Osteoblast (primary cell): Measurements from ENCODE around the gene C2orf74. TPM values are rescaled to one million over a fixed set of nuclear protein-coding genes. Genes with fewer than 3 reads are reported as not detected.
A peak's percentile ranks its signal among the peaks of the same experiment; 100 is the strongest.

Experiments
- DNase-seq: peaks from one replicate; pipeline ENCODE4 v3.0.0; 2011; ENCODE audit warnings: low spot score, mixed read lengths; ENCODE audit not compliant: insufficient read length; ENCODE audit errors: missing footprints
- H2AFZ ChIP-seq: 2 replicates; pipeline ENCODE4 v1.6.0; 2011; ENCODE audit warnings: mild to moderate bottlenecking, low read length
- H3K27ac ChIP-seq: 2 replicates; pipeline ENCODE4 v1.5.1; 2011; ENCODE audit warnings: mild to moderate bottlenecking, low read depth, low read length, moderate library complexity
- H3K27me3 ChIP-seq: 2 replicates; pipeline ENCODE4 v1.6.0; 2012; ENCODE audit warnings: mild to moderate bottlenecking, control low read depth, inconsistent platforms, low read length, moderate library complexity; ENCODE audit not compliant: insufficient read depth
- H3K36me3 ChIP-seq: 2 replicates; pipeline ENCODE4 v1.5.1; 2011; ENCODE audit warnings: mild to moderate bottlenecking, low read length, control low read depth, moderate library complexity; ENCODE audit not compliant: insufficient read depth
- H3K4me1 ChIP-seq: 2 replicates; pipeline ENCODE4 v1.5.1; 2011; ENCODE audit warnings: mild to moderate bottlenecking, low read length, control low read depth, moderate library complexity; ENCODE audit not compliant: insufficient read depth
- H3K4me2 ChIP-seq: 2 replicates; pipeline ENCODE4 v1.6.0; 2011; ENCODE audit warnings: mild to moderate bottlenecking, low read length; ENCODE audit not compliant: insufficient read depth
- H3K4me3 ChIP-seq: fragments of 200-600 bp; sonication (generic); 3 replicates; pipeline ENCODE4 v1.5.1; 2012; ENCODE audit warnings: mild to moderate bottlenecking, low read length, inconsistent platforms; ENCODE audit not compliant: insufficient read depth
- H3K79me2 ChIP-seq: 2 replicates; pipeline ENCODE4 v1.6.0; 2012; ENCODE audit warnings: mild to moderate bottlenecking, low read length, control low read depth, inconsistent platforms; ENCODE audit not compliant: insufficient read depth
- H3K9me3 ChIP-seq: 2 replicates; pipeline ENCODE4 v1.5.1; 2011; ENCODE audit warnings: low read depth, low read length, control low read depth
- H4K20me1 ChIP-seq: 2 replicates; pipeline ENCODE4 v1.6.0; 2012; ENCODE audit warnings: mild to moderate bottlenecking, low read length, control low read depth; ENCODE audit not compliant: insufficient read depth
- total RNA-seq: library from RNA; depleted of rRNA; stranded (reverse); fragments of >200 nt; gene quantifications from 2 replicates; pipeline ENCODE4 v1.2.3, GENCODE V29; 2012
- TF ChIP-seq, protein P1 (sequence below): IDR thresholded peaks from 2 replicates; pipeline ENCODE4 v1.5.1; 2011; ENCODE audit warnings: mild to moderate bottlenecking, low read depth, low read length, moderate library complexity; ENCODE audit errors: extremely low read depth

Gene C2orf74
- total RNA-seq, 1 donor, result 6.2 TPM

DNA sequence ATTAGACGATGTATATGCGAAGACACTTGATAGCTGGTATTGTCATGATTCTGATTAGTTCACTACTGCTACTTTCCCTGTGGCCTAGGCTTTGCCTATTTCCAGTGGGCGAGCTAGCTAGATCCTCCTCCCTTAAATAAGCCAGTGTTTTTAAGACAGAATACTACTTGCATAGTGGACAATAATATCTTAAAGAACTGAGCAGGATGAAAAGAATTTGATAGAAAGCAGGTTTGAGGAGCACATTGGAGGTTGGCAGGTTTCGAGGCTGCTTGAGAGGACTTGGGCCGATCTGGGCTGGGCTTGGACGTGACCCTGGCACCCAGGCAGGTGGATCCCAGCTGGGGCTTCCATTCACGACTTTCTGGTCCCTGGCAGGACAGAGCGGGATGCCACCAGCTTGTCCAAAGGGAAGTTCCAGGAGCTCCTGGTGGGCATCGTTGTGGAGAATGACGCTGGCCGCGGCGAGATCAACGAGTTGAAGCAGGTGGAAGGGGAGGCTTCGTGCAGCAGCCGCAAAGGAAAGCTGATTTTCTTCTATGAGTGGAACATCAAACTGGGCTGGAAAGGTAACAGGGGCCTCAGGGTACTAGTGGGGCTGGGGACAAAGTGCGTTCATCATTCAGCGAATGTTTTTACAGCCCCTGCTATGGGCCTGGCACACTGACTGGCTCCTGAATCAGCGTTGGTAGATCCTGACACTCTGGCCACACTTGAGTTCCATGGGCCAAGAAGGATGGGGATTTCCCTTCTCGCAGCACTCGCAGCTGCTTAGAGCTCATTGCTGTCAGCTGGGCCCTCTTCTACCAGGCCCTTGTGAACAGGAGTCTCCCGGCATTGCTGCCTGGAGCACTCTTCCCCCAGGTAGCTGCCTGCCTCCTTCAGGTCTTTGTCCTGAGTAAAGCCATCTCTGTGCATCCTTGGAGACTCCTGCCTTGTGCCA, 16.9 kb downstream of the C2orf74 start:
- TF ChIP-seq, protein P1, sequence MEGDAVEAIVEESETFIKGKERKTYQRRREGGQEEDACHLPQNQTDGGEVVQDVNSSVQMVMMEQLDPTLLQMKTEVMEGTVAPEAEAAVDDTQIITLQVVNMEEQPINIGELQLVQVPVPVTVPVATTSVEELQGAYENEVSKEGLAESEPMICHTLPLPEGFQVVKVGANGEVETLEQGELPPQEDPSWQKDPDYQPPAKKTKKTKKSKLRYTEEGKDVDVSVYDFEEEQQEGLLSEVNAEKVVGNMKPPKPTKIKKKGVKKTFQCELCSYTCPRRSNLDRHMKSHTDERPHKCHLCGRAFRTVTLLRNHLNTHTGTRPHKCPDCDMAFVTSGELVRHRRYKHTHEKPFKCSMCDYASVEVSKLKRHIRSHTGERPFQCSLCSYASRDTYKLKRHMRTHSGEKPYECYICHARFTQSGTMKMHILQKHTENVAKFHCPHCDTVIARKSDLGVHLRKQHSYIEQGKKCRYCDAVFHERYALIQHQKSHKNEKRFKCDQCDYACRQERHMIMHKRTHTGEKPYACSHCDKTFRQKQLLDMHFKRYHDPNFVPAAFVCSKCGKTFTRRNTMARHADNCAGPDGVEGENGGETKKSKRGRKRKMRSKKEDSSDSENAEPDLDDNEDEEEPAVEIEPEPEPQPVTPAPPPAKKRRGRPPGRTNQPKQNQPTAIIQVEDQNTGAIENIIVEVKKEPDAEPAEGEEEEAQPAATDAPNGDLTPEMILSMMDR, result no peak
- Histone ChIP-seq H3K9me3 (no peaks in the 10 kb centered on the region), H3K4me2 (peak overlapping the region; percentile 83), H3K27ac (peak overlapping the region; percentile 81), H3K4me1 (peaks cover 45% of the 10 kb centered on the region), H3K4me3 (peak overlapping the region; percentile 74), H3K79me2 (peaks cover 56% of the 10 kb centered on the region), H3K36me3 (peaks cover 34% of the 10 kb centered on the region), H2AFZ (no peak overlapping the region), H3K27me3 (no peaks in the 10 kb centered on the region), H4K20me1 (no peaks in the 10 kb centered on the region)
- peak; percentile 65 for DNase-seq

DNA sequence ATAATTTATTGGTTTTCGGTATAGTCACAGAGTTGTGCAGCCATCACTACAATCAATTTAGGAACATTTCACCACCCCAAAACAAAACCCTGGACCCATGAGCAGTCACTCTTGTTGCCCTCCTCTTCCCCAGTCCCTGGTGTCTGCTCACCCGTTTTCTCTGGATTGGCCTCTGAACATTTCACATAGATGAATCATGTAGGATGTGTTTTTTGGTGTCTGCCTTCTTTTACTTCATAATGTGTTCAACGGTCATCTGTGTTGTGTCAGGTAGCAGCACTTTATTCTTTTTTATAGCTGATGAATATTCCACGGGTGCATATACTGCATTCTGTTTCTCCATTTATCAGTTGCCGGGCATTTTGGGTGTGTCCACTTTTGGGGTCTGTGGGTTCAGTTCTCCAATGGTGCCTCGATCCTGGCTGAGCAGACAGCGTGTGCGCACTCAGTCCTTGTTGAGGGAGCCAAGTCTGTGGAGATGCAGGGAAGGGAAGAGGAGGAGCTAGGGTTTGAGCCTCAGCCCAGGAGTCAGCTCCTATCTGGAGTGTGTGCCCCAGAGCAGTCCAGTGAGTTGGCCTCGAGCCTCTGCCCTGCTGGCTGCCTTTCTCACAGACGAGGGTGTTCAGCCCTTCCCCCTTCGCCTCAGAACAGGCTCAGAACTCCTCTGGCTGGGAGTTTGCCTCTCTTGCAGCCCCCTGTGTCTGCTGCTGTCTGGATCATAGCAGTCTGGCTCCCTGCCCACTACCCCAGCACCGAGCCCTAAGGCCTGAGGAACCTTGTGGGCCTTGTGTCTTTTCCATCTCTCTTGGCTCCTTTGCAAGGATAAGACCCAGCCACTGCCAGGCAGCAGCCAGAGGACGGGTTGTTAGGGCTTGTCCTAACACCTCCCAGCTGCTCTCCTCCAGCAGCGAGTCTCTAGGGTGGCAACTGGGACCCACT, 18.0 kb downstream of the C2orf74 start:
- TF ChIP-seq, protein P1, result no peak
- Histone ChIP-seq H3K79me2 (peaks cover 60% of the 10 kb centered on the region), H3K4me3 (peak overlapping the region; percentile 74), H3K4me2 (peak overlapping the region; percentile 83), H3K9me3 (no peaks in the 10 kb centered on the region), H4K20me1 (no peaks in the 10 kb centered on the region), H2AFZ (no peak overlapping the region), H3K27ac (peak overlapping the region; percentile 81), H3K27me3 (no peaks in the 10 kb centered on the region), H3K36me3 (peaks cover 45% of the 10 kb centered on the region), H3K4me1 (peaks cover 45% of the 10 kb centered on the region)
- DNase-seq, result peak; percentile 92

DNA sequence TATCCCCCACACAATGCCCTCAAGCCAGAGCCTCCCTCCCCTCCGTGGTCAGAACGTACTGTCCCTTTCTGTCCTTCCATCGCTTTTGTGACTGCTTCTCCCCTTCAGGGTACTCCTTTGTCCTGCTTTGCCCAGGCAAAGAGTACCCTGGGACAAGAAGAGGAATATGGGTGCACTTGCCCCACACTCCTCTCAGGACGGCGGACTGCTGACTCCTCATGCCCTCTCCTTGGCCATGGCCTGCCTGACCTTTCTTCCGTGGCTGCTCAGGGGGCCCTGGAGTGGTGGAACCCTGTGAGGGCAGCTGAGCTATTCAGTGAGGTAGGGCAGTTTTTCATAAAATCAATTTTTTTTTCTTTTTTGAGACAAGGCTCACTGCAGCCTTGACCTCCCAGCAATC, 18.7 kb downstream of the C2orf74 start:
- Histone ChIP-seq H3K79me2 (peaks cover 64% of the 10 kb centered on the region), H3K36me3 (peaks cover 52% of the 10 kb centered on the region), H2AFZ (no peak overlapping the region)

More for the DNA sequence above, 18.7 kb downstream of the C2orf74 start:
- Histone ChIP-seq H3K27me3 (no peaks in the 10 kb centered on the region), H3K4me2 (peak overlapping the region; percentile 83), H4K20me1 (no peaks in the 10 kb centered on the region), H3K4me1 (peaks cover 45% of the 10 kb centered on the region), H3K4me3 (peak overlapping the region; percentile 45), H3K27ac (peak overlapping the region; percentile 81), H3K9me3 (no peaks in the 10 kb centered on the region)
- TF ChIP-seq, protein P1, result no peak
- peak; percentile 37 for DNase-seq
